HG02870 (cell line): ENCODE data around the gene NEK4.
"Not testable (repeated sequence)": the region's sequence is repeated elsewhere in the genome, so short reads cannot be mapped to it uniquely, and the experiment has no call there.

Experiments used
- ATAC-seq: cut with Tn5 transposase; IDR thresholded peaks from one replicate; pipeline ENCODE4 v1.9.1; 2021; ENCODE audit warnings: mild to moderate bottlenecking, moderate library complexity; ENCODE audit not compliant: unreplicated experiment

The NEK4 gene

GRCh38 chr3:52779837-52780585, 9.3 kb upstream of the NEK4 start:
- ATAC-seq = no peak

- no peak for ATAC-seq
Observed at GRCh38 chr3:52779011-52779836, 8.5 kb upstream of the NEK4 start.

DNA sequence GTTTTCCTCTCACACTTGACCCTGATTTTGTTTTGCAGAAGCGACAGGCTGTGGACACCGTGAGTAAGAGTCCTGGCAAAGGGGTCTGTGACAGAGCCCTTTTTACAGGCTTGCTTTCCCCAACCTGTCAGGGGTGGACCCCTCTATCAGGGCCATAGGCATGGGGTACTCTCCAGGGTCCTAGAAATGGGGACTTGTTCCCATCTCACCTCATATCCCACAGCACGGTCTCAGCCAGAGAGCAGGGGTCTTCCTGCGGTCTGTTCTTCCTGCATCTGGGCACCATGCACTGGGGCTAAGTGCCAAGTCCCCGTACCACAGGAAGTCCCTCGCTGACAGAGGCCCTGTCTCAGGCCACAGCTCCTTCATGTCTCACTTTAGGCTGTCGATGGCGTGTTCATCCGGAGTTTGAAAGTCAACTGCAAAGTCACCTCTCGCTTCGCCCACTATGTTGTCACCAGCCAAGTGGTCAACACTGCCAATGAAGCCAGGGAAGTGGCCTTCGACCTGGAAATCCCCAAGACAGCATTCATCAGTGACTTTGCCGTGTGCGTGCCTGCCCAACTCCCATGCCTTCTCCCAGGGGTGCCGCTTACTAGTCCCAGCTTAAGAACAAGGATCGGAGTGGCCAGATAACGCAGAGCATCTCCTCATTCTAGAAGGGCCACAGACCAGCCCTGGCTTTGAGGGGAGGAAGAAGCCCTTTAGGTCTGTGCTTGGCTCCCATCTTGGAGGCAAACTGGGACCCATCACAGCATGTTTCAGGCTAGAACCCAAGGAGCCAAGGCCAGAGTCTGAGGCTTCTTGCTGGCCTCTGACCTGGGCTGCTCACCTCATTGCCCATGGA, 7.4 kb upstream of the NEK4 start:
- ATAC-seq = no peak

GRCh38 chr3:52777127-52777958, 6.6 kb upstream of the NEK4 start, which contains the start of gene ITIH1:
Gene ITIH1, plus strand, starts transcription at chr3:52777599. Its CDS starts 17 bp downstream, at chr3:52777616.
- no peak for ATAC-seq

- not testable (repeated sequence) for ATAC-seq
Observed at GRCh38 chr3:52776486-52776885, 5.7 kb upstream of the NEK4 start.

GRCh38 chr3:52775877-52776276, 5.1 kb upstream of the NEK4 start:
- ATAC-seq = no peak

- no peak for ATAC-seq
Observed at GRCh38 chr3:52774901-52775864, 4.4 kb upstream of the NEK4 start.

GRCh38 chr3:52774066-52774713, 3.5 kb upstream of the NEK4 start:
- no peak for ATAC-seq

- no peak for ATAC-seq
Observed at GRCh38 chr3:52773361-52774065, 2.8 kb upstream of the NEK4 start.

- no peak for ATAC-seq
Observed at GRCh38 chr3:52771702-52772101, 962 bp upstream of the NEK4 start.

- no peak for ATAC-seq
Observed at GRCh38 chr3:52771334-52771681, 568 bp upstream of the NEK4 start.

GRCh38 chr3:52769786-52770455, 819 bp downstream of the NEK4 start:
- no peak for ATAC-seq

- no peak for ATAC-seq
Observed at GRCh38 chr3:52763466-52763865, 7.3 kb downstream of the NEK4 start.

- no peak for ATAC-seq
Observed at GRCh38 chr3:52756141-52756540, 14.6 kb downstream of the NEK4 start.

GRCh38 chr3:52754373-52754772, 16.4 kb downstream of the NEK4 start:
- ATAC-seq = no peak

- ATAC-seq = no peak
Observed at GRCh38 chr3:52752045-52752660, 18.6 kb downstream of the NEK4 start.

DNA sequence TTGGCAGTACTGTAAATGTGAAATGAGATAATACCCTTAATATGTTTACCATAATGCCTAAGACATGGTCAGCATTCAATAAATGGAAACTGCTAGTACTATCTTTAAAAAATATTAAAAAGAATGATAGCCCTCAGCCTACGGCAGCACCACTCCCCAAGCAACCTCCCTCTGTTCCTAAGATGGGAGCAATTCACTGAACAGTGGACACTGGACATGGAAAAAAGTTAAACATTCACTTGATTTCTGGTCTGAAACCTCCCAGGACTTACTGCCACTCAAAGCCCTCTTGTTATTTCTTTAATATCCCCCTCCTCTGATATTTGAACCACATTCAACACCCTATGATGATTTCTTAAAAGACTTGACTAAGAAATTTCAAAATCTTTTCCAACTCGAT, 27.0 kb downstream of the NEK4 start:
- ATAC-seq = no peak
